Melanocyte of skin (primary cell): Measurements from ENCODE around the gene ELMO1. TPM values are rescaled to one million over a fixed set of nuclear protein-coding genes. Genes with fewer than 3 reads are reported as not detected.

ENCODE experiments used
- small RNA-seq, 2 donors: library from RNA; depleted of rRNA; stranded (forward); fragments of <200 nt; gene quantifications; one replicate each; pipeline ENCODE3, GENCODE V24; 2012
- total RNA-seq, 2 donors: library from RNA; depleted of rRNA; stranded (reverse); fragments of >200 nt; gene quantifications; 2 replicates each; pipeline ENCODE4 v1.2.3, GENCODE V29; 2012

Gene ELMO1
- under 1 TPM; 0.33 to 0.69 TPM for total RNA-seq

GRCh38 chr7:37448636-37449361 is at the start of gene ELMO1:
Gene ELMO1 (minus strand): TSS chr7:37448864. CDS start chr7:37342690, 106,174 bp downstream.

Small RNA genes within 50 kb of the gene (small RNA-seq; reads per million reads assigned to genes)
- gene MIR1200 = 0 reads per million in 2 donors
- 0 reads per million in 2 donors for gene RF00019
- 0 reads per million in 2 donors for gene RF00432
- gene RNU6-565P = 0 reads per million in 2 donors

Other genes with a start within 250 kb of the ELMO1 start
- not detected for gene GPR141, start 234.9 kb upstream of the ELMO1 start, total RNA-seq